Breast epithelium (tissue), 4 donors: ENCODE measurements around the gene MASP1. TPM values are rescaled to one million over a fixed set of nuclear protein-coding genes. Genes with fewer than 3 reads are reported as not detected.

ENCODE experiments used
- DNase-seq, 2 donors: peaks; one replicate each; pipeline ENCODE4 v3.0.0-alpha.2; 2019; ENCODE audit warnings: low spot score in 2 of 2
- H3K27ac ChIP-seq, 2 donors: fragments of 200-600 bp; sonication (generic) in 1 of 2; one replicate each; pipeline ENCODE4 v1.5.1; 2016 to 2019; ENCODE audit warnings: mild to moderate bottlenecking in 1 of 2
- H3K27me3 ChIP-seq, 2 donors: fragments of 200-600 bp; sonication (generic) in 1 of 2; one replicate each; pipeline versions ENCODE4 v1.5.1 to v1.6.0; 2017 to 2019; ENCODE audit warnings: control low read depth in 1 of 2, mild to moderate bottlenecking in 1 of 2
- H3K36me3 ChIP-seq: fragments of 200-600 bp; one replicate; pipeline ENCODE4 v1.5.1; 2019
- H3K4me1 ChIP-seq, 2 donors: fragments of 200-600 bp; sonication (generic); one replicate each; pipeline ENCODE4 v1.5.1; 2016 to 2019; ENCODE audit warnings: control low read depth in 1 of 2
- H3K4me3 ChIP-seq, 3 donors: fragments of 200-600 bp; sonication (generic); 1 replicate in 2 of 3; 2 replicates in 1 of 3; pipeline ENCODE4 v1.5.1; 2016 to 2019; ENCODE audit warnings: mild to moderate bottlenecking in 3 of 3, moderate library complexity in 2 of 3
- H3K9me3 ChIP-seq, 2 donors: fragments of 200-600 bp; sonication (generic) in 1 of 2; one replicate each; pipeline ENCODE4 v1.5.1; 2016 to 2019; ENCODE audit warnings: control low read depth in 1 of 2
- CTCF ChIP-seq, 3 donors: fragments of 450-650 bp; IDR thresholded peaks; one replicate each; pipeline ENCODE4 v1.5.1; 2016 to 2017; ENCODE audit warnings: antibody characterized with exemption in 3 of 3, mild to moderate bottlenecking in 3 of 3, moderate library complexity in 3 of 3
- POLR2A ChIP-seq: fragments of 450-650 bp; IDR thresholded peaks from one replicate; pipeline ENCODE4 v1.6.1; 2016; ENCODE audit warnings: antibody characterized with exemption, mild to moderate bottlenecking, moderate library complexity
- POLR2AphosphoS5 ChIP-seq, 3 donors: sonication (generic); formaldehyde crosslinking; IDR thresholded peaks; one replicate each; pipeline ENCODE4 v1.6.1; 2017; ENCODE audit warnings: antibody characterized with exemption in 3 of 3
- intact Hi-C: fragments of 100-400 bp; cut with DNase I; formaldehyde crosslinking; loops from one replicate; pipeline ENCODE4 v1.15.1; 2023; ENCODE audit warnings: low total_unique reads
- total RNA-seq, 3 donors: library from RNA; depleted of rRNA; stranded (reverse); fragments of >200 nt; gene quantifications; one replicate each; pipeline ENCODE4 v1.1.0, GENCODE V29; 2016

MASP1 gene
- total RNA-seq, 3 donors from 2014 or later, result 0.33 to 11.5 (median 1.3) TPM

- H3K27me3 ChIP-seq, result no peaks in the 10 kb centered on the region
- no peaks in the 10 kb centered on the region for H3K4me1 ChIP-seq
- DNase-seq, result no peak
- H3K9me3 ChIP-seq, result peaks cover 12 to 15% of the 10 kb centered on the region in 2 donors
- no peak overlapping the region for H3K27ac ChIP-seq
- intact Hi-C loops, result no loop called here
- TF ChIP-seq POLR2A (no peak), CTCF (IDR thresholded peaks at IDR 0.05) (no peak)
- no peak overlapping the region for H3K4me3 ChIP-seq
- no peaks in the 10 kb centered on the region for H3K36me3 ChIP-seq
These were observed 26.0 kb downstream of the MASP1 start for GRCh38 chr3:187265461-187265955.

- H3K36me3 ChIP-seq, result no peaks in the 10 kb centered on the region
- intact Hi-C loops, result no loop called here
- no peaks in the 10 kb centered on the region for H3K27me3 ChIP-seq
- H3K9me3 ChIP-seq, result peaks cover 12 to 13% of the 10 kb centered on the region in 2 donors
- TF ChIP-seq CTCF (IDR thresholded peaks at IDR 0.05) (no peak), POLR2AphosphoS5 (IDR thresholded peaks at IDR 0.05) (no peak), POLR2A (no peak)
- no peak for DNase-seq
- H3K4me3 ChIP-seq, result no peak overlapping the region
- no peak overlapping the region for H3K27ac ChIP-seq
- H3K4me1 ChIP-seq, result no peaks in the 10 kb centered on the region
These were observed 26.6 kb downstream of the MASP1 start for GRCh38 chr3:187264911-187265310.

GRCh38 chr3:187264021-187264420 is 27.5 kb downstream of the MASP1 start:
- no peak overlapping the region for H3K4me3 ChIP-seq
- H3K27me3 ChIP-seq, result no peaks in the 10 kb centered on the region
- H3K36me3 ChIP-seq, result no peaks in the 10 kb centered on the region
- no peak for DNase-seq
- intact Hi-C loops, result no loop called here
- no peak for TF ChIP-seq POLR2A
- no peak for TF ChIP-seq POLR2AphosphoS5 (IDR thresholded peaks at IDR 0.05)
- no peak for TF ChIP-seq CTCF (IDR thresholded peaks at IDR 0.05)
- H3K4me1 ChIP-seq, result no peaks in the 10 kb centered on the region
- peaks cover 3 to 4% of the 10 kb centered on the region in 2 donors for H3K9me3 ChIP-seq
- H3K27ac ChIP-seq, result no peak overlapping the region

- no peak overlapping the region for H3K4me3 ChIP-seq
- H3K27me3 ChIP-seq, result no peaks in the 10 kb centered on the region
- H3K36me3 ChIP-seq, result no peaks in the 10 kb centered on the region
- H3K9me3 ChIP-seq, result no peaks in the 10 kb centered on the region
- DNase-seq, result no peak
- no peak overlapping the region for H3K27ac ChIP-seq
- intact Hi-C loops, result no loop called here
- no peak for TF ChIP-seq CTCF (IDR thresholded peaks at IDR 0.05)
- TF ChIP-seq POLR2AphosphoS5 (IDR thresholded peaks at IDR 0.05), result no peak
- no peak for TF ChIP-seq POLR2A
- no peaks in the 10 kb centered on the region for H3K4me1 ChIP-seq
These were observed 28.3 kb downstream of the MASP1 start for GRCh38 chr3:187263270-187263669.

- Histone ChIP-seq H3K27ac (no peak overlapping the region), H3K4me3 (no peak overlapping the region), H3K4me1 (no peaks in the 10 kb centered on the region), H3K9me3 (no peaks in the 10 kb centered on the region), H3K27me3 (no peaks in the 10 kb centered on the region), H3K36me3 (no peaks in the 10 kb centered on the region)
- intact Hi-C loops, result no loop called here
- DNase-seq, result no peak
- no peak for TF ChIP-seq POLR2A
- TF ChIP-seq CTCF (IDR thresholded peaks at IDR 0.05), result no peak
- no peak for TF ChIP-seq POLR2AphosphoS5 (IDR thresholded peaks at IDR 0.05)
These were observed 29.2 kb downstream of the MASP1 start for GRCh38 chr3:187262360-187262759.
